HG03432 (cell line): ENCODE data around the gene GMDS.

ENCODE experiments used
- ATAC-seq: cut with Tn5 transposase; IDR thresholded peaks from one replicate; pipeline ENCODE4 v1.9.1; 2021; ENCODE audit warnings: mild to moderate bottlenecking, moderate library complexity; ENCODE audit not compliant: unreplicated experiment

Gene GMDS

GRCh38 chr6:1612299-1612973, 633.0 kb downstream of the GMDS start:
- no peak for ATAC-seq

DNA sequence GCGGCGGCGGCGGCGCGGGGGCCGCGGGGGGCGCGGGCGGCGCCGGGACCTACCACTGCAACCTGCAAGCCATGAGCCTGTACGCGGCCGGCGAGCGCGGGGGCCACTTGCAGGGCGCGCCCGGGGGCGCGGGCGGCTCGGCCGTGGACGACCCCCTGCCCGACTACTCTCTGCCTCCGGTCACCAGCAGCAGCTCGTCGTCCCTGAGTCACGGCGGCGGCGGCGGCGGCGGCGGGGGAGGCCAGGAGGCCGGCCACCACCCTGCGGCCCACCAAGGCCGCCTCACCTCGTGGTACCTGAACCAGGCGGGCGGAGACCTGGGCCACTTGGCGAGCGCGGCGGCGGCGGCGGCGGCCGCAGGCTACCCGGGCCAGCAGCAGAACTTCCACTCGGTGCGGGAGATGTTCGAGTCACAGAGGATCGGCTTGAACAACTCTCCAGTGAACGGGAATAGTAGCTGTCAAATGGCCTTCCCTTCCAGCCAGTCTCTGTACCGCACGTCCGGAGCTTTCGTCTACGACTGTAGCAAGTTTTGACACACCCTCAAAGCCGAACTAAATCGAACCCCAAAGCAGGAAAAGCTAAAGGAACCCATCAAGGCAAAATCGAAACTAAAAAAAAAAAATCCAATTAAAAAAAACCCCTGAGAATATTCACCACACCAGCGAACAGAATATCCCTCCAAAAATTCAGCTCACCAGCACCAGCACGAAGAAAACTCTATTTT, 633.7 kb downstream of the GMDS start:
- ATAC-seq, result no peak

DNA sequence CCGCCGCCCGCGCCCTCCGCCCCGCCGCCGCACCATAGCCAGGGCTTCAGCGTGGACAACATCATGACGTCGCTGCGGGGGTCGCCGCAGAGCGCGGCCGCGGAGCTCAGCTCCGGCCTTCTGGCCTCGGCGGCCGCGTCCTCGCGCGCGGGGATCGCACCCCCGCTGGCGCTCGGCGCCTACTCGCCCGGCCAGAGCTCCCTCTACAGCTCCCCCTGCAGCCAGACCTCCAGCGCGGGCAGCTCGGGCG, 634.2 kb downstream of the GMDS start:
- no peak for ATAC-seq

GRCh38 chr6:1610497-1611321, 634.7 kb downstream of the GMDS start:
- ATAC-seq, result peak; percentile 21

GRCh38 chr6:1609648-1610496, 635.5 kb downstream of the GMDS start, which contains the start of gene FOXC1:
FOXC1 (plus strand) TSS chr6:1609915; CDS start chr6:1610446, 531 bp downstream.
- peak; percentile 64 for ATAC-seq

GRCh38 chr6:1609041-1609647, 636.3 kb downstream of the GMDS start:
- no peak for ATAC-seq

- no peak for ATAC-seq
Measured at GRCh38 chr6:1608222-1609040, 637.0 kb downstream of the GMDS start.

GRCh38 chr6:1607516-1608221, 637.7 kb downstream of the GMDS start:
- no peak for ATAC-seq

DNA sequence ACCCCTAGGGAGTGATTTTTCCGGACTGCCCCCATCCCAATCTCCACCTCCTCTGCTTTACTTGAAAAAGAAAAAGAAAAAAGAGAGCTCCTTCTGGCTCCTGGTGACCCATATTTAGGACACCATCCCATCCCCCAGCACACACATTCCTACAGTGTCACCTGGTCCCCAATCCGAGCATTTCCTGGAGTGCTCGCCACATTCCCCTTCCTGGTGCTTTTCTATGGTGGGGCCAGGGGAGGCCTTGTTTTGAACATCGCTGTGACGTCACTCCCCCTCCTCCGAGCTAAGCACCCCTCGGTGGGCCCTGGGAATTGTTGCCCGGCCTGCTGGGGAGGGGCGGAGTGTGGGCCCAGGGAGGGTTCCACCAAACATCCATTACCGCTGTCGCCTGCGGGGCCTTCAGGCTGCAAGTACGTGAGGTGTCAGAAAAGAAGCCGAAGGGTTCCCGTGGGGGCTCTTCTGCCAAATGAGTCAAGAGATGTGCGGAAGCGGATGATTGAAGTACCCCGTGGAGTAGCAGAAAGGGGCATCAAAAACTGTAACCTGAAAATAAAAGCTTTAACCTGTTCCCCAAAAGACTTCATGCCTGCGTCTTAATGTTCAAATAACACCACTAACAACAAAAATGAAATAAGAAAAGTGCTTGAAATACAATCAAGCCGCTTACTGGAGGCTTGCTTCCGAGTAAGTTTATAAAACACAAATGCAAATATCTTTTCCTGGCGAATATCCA, 638.5 kb downstream of the GMDS start:
- ATAC-seq, result no peak

GRCh38 chr6:1605893-1606779, 639.3 kb downstream of the GMDS start:
- no peak for ATAC-seq

GRCh38 chr6:1605004-1605892, 640.2 kb downstream of the GMDS start:
- ATAC-seq, result peak; percentile 8

DNA sequence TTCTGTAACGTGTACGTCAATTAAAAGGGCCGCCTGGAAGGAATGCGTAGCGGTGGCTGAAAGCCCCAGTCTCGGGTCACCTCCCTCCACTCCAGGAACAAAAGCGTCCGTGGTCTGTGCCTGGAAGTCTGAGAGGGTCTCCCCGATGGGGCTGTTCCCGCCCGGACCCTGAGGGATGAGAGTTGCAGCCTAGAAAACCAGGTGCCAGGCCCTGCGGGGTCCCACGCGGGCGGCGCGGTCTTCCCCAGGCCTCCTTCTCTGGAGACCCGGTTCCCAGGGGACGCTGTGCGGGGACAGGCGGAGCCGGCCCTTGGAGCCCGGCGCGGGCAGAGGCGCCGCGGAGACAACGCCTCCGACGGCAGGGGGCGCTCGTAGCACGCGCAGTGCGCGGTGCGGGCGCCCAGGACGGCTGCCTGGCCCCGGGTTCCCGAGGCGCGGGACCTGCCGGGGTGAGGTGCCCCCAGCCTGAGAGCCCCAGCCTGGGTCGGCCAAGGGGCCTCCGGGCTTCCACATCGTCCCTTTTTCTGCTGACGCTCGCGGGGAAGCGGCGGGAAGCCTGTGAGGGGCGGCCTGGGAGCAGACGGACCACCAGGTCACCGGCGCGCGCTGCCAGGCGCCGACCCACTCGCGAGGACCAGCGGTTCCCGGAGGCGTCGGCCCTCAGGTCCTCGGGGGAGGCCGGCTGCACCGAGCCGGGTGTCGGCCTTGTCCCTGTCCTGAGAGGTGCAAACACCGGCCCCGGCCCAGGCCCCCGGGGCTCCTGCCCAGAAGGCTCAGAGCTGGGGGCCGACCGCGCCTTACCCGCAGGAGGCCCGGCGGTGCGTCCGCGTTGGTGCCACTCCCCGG, 641.0 kb downstream of the GMDS start:
- peak; percentile 74 for ATAC-seq

DNA sequence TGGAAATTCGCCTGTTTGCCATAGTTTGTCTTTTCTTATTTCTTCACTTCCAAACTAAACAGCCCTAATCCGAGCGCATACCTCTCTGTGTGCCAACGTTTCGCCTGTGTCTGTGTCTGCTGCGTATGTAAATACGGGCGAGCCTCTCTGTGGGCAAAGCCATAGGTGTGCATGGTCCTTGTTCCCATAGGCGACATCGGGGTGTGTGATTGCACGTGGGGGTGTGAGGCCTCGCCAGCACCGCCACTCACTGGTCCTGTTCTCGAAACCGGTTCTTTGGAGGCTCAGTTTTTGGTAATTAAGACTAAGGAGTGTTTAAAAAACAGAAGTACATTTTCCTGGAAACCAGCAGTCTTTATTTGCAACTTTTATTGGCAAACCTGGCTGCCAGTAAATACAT, 641.7 kb downstream of the GMDS start:
- ATAC-seq, result no peak

DNA sequence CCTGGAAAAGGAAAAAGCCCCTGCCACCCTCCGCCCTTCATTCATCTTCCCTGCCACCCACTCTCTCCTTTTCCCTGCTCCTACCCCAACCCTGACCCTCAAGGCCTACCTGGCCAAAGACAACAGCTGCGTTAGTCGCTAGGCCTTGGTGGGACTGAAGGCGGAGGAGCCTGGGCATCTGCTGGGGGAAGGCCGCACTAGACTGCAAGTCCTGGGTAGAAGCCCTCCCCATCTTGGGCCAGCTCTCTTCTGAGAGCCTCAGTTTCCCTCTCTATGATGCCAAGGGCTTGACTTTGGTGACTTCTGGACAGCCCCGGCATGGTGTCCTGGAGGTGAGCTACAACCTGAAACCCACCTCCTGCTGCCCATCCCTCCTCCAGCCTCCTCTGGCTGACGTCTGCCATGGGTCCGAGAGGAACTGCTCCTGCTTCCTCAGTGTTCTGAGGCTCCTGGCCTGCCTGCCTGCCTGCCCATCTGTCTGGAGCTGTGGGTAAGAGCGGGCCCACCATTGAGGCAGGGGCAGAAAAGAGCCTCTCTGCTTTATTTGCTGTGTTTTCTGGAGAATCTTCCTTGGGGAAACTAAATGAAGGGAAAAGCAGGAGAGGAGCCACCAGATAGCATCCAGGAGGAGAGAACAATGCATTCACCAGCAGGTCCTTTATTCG, 643.2 kb downstream of the GMDS start:
- no peak for ATAC-seq
